Uterus (tissue), 2 donors: ENCODE results near the gene SLC38A10.

Source experiments
- POLR2A ChIP-seq, 2 donors: fragments of 450-650 bp; IDR thresholded peaks; one replicate each; pipeline ENCODE4 v1.6.1; 2016; ENCODE audit warnings: antibody characterized with exemption in 2 of 2, mild to moderate bottlenecking in 1 of 2, moderate library complexity in 1 of 2
- TF ChIP-seq, protein P1 (sequence below), 4 experiments: fragments of 200-600 bp in 2 of 4; fragments of 450-650 bp in 2 of 4; sonication (generic) in 2 of 4; IDR thresholded peaks; one replicate each; pipeline ENCODE4 v1.5.1; 2016 to 2019; ENCODE audit warnings: antibody characterized with exemption in 4 of 4, mild to moderate bottlenecking in 2 of 4, moderate library complexity in 1 of 4

DNA sequence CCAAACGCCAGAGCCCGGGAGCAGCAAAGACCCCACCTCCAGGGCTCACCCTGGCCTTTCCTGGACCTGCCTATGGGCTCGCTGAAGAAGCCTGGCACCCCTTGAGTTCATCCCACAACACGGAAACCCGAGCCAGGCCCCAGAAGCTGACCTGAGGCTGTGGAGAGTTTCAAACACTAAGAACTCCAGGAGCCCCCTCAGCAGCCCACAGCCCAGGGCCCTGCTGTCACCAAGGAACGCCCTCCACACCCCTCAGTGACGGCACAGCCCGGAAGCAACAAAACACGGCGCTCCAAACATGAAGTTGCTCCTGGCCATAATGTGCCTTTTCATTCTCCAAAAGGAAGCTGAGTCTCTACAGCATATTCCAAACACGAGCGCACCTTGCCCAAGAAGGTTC is 9.2 kb downstream of the SLC38A10 start:
- TF ChIP-seq, protein P1, sequence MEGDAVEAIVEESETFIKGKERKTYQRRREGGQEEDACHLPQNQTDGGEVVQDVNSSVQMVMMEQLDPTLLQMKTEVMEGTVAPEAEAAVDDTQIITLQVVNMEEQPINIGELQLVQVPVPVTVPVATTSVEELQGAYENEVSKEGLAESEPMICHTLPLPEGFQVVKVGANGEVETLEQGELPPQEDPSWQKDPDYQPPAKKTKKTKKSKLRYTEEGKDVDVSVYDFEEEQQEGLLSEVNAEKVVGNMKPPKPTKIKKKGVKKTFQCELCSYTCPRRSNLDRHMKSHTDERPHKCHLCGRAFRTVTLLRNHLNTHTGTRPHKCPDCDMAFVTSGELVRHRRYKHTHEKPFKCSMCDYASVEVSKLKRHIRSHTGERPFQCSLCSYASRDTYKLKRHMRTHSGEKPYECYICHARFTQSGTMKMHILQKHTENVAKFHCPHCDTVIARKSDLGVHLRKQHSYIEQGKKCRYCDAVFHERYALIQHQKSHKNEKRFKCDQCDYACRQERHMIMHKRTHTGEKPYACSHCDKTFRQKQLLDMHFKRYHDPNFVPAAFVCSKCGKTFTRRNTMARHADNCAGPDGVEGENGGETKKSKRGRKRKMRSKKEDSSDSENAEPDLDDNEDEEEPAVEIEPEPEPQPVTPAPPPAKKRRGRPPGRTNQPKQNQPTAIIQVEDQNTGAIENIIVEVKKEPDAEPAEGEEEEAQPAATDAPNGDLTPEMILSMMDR (IDR thresholded peaks at IDR 0.05) = no peak
- TF ChIP-seq POLR2A (IDR thresholded peaks at IDR 0.05) = no peak
